Mesenchymal stem cell (in vitro differentiated cells and primary cell): ENCODE data around the gene CNOT6L.

Experiments
- DNase-seq: peaks from one replicate; pipeline ENCODE4 v3.0.0-alpha.2; 2013
- H2AFZ ChIP-seq: one replicate; pipeline ENCODE4 v1.6.1; 2013; ENCODE audit warnings: low read depth, mild to moderate bottlenecking, control low read depth, inconsistent platforms, low read length, moderate library complexity
- H2AK5ac ChIP-seq: 2 replicates; pipeline ENCODE4 v1.6.1; 2013; ENCODE audit warnings: low read length, moderate library complexity, mild to moderate bottlenecking, inconsistent platforms; ENCODE audit not compliant: severe bottlenecking
- H2BK120ac ChIP-seq: one replicate; pipeline ENCODE4 v1.6.1; 2013; ENCODE audit warnings: low read depth, mild to moderate bottlenecking, inconsistent platforms, low read length, moderate library complexity
- H2BK12ac ChIP-seq, 2 experiments: one replicate each; pipeline ENCODE4 v1.6.1; 2013; ENCODE audit warnings: inconsistent platforms in 2 of 2, low read length in 2 of 2, mild to moderate bottlenecking in 2 of 2, moderate library complexity in 2 of 2, control low read depth in 1 of 2
- H2BK15ac ChIP-seq: one replicate; pipeline ENCODE4 v1.6.1; 2013; ENCODE audit warnings: mild to moderate bottlenecking, low read depth, inconsistent platforms; ENCODE audit not compliant: poor library complexity, severe bottlenecking
- H2BK5ac ChIP-seq: 2 replicates; pipeline ENCODE4 v1.6.1; 2013; ENCODE audit warnings: low read depth, mild to moderate bottlenecking, low read length, control low read depth, inconsistent platforms; ENCODE audit not compliant: poor library complexity, severe bottlenecking
- H3K14ac ChIP-seq, 2 experiments: one replicate each; pipeline ENCODE4 v1.6.1; 2013; ENCODE audit warnings: inconsistent platforms in 2 of 2, low read length in 2 of 2, control low read depth in 1 of 2, mild to moderate bottlenecking in 1 of 2, moderate library complexity in 1 of 2
- H3K18ac ChIP-seq, 2 experiments: one replicate each; pipeline ENCODE4 v1.6.1; 2013; ENCODE audit warnings: inconsistent platforms in 2 of 2, low read length in 2 of 2, control low read depth in 1 of 2, low read depth in 1 of 2, mild to moderate bottlenecking in 1 of 2
- H3K23ac ChIP-seq, 2 experiments: one replicate each; pipeline ENCODE4 v1.6.1; 2013; ENCODE audit warnings: inconsistent platforms in 2 of 2, low read length in 2 of 2, mild to moderate bottlenecking in 2 of 2, moderate library complexity in 2 of 2, control low read depth in 1 of 2
- H3K27ac ChIP-seq: 2 replicates; pipeline ENCODE4 v1.5.1; 2013; ENCODE audit warnings: mild to moderate bottlenecking, moderate library complexity, low read length, control low read depth, inconsistent platforms; ENCODE audit not compliant: poor library complexity, severe bottlenecking
- H3K27me3 ChIP-seq, 2 experiments: 2 replicates each; pipeline versions ENCODE4 v1.6.1 to v1.7.0; 2013; ENCODE audit warnings: low read length in 2 of 2, mild to moderate bottlenecking in 2 of 2, moderate library complexity in 2 of 2, control low read depth in 1 of 2, inconsistent platforms in 1 of 2; ENCODE audit not compliant: control insufficient read depth in 1 of 2, insufficient read depth in 1 of 2
- H3K36me3 ChIP-seq, 2 experiments: 2 replicates each; pipeline versions ENCODE4 v1.6.1 to v1.7.0; 2013; ENCODE audit warnings: low read length in 2 of 2, control low read depth in 1 of 2, inconsistent platforms in 1 of 2, low read depth in 1 of 2, mild to moderate bottlenecking in 1 of 2; ENCODE audit not compliant: insufficient read depth in 2 of 2, control insufficient read depth in 1 of 2
- H3K4ac ChIP-seq, 2 experiments: one replicate each; pipeline ENCODE4 v1.6.1; 2013; ENCODE audit warnings: inconsistent platforms in 2 of 2, low read length in 2 of 2, mild to moderate bottlenecking in 2 of 2, moderate library complexity in 2 of 2, control low read depth in 1 of 2, low read depth in 1 of 2
- H3K4me1 ChIP-seq: 2 replicates; pipeline ENCODE4 v1.6.1; 2013; ENCODE audit warnings: low read depth, low read length, control low read depth; ENCODE audit not compliant: control insufficient read depth, insufficient read depth
- H3K4me2 ChIP-seq: 2 replicates; pipeline ENCODE4 v1.6.1; 2013; ENCODE audit warnings: low read length, mild to moderate bottlenecking, inconsistent platforms; ENCODE audit not compliant: poor library complexity, severe bottlenecking
- H3K4me3 ChIP-seq, 2 experiments: 2 replicates each; pipeline versions ENCODE4 v1.5.1 to v1.7.0; 2013; ENCODE audit warnings: low read length in 2 of 2, mild to moderate bottlenecking in 2 of 2, control low read depth in 1 of 2, low read depth in 1 of 2; ENCODE audit not compliant: insufficient read depth in 1 of 2
- H3K79me1 ChIP-seq: replicated peaks from 2 replicates; pipeline ENCODE4 v1.6.1; 2013; ENCODE audit warnings: mild to moderate bottlenecking, control low read depth, low read length, inconsistent platforms; ENCODE audit not compliant: poor library complexity, severe bottlenecking
- H3K9ac ChIP-seq: 2 replicates; pipeline ENCODE4 v1.7.0; 2013; ENCODE audit warnings: mild to moderate bottlenecking, low read length, moderate library complexity
- H3K9me3 ChIP-seq: 2 replicates; pipeline ENCODE4 v1.7.0; 2013; ENCODE audit warnings: mild to moderate bottlenecking, low read length; ENCODE audit not compliant: control insufficient read depth
- H4K8ac ChIP-seq: one replicate; pipeline ENCODE4 v1.6.1; 2013; ENCODE audit warnings: inconsistent platforms, mild to moderate bottlenecking, low read length, moderate library complexity
- H4K91ac ChIP-seq: one replicate; pipeline ENCODE4 v1.6.1; 2013; ENCODE audit warnings: mild to moderate bottlenecking, low read length, inconsistent platforms
- WGBS: methylation state at CpG from one replicate; pipeline ENCODE4 v1.1.7; 2013; ENCODE audit warnings: mixed read lengths; 5-methylcytosine and 5-hydroxymethylcytosine counted together

Gene CNOT6L

GRCh38 chr4:77751764-77752163, 67.4 kb downstream of the CNOT6L start:
- DNase-seq: no peak
- Histone ChIP-seq H3K27ac (no peak overlapping the region), H4K91ac (no peak overlapping the region), H3K4ac (no peak overlapping the region), H3K14ac (no peak overlapping the region), H3K4me1 (no peaks in the 10 kb centered on the region), H3K36me3 (peaks cover 9 to 24% of the 10 kb centered on the region in 2 experiments), H3K18ac (no peak overlapping the region), H2AFZ (no peak overlapping the region), H3K9ac (no peak overlapping the region), H4K8ac (no peak overlapping the region), H2BK120ac (no peak overlapping the region), H3K79me1 (peaks cover 8% of the 10 kb centered on the region), H3K4me2 (no peak overlapping the region), H2BK12ac (no peak overlapping the region), H3K4me3 (no peak overlapping the region), H2AK5ac (no peak overlapping the region), H2BK5ac (no peak overlapping the region), H2BK15ac (no peak overlapping the region), H3K27me3 (no peaks in the 10 kb centered on the region), H3K9me3 (peaks cover 8% of the 10 kb centered on the region), H3K23ac (no peak overlapping the region)
- WGBS: no CpG with 5 or more reads among the region's 2 CpGs

- H3K9me3 ChIP-seq: no peaks in the 10 kb centered on the region
- no peaks in the 10 kb centered on the region for H3K4me1 ChIP-seq
- no peak overlapping the region for H3K27ac ChIP-seq
- H2BK5ac ChIP-seq: no peak overlapping the region
- H2AK5ac ChIP-seq: no peak overlapping the region
- no peak overlapping the region for H2BK15ac ChIP-seq
- WGBS: 94% methylated on average over 1 of the region's 2 CpGs
- no peak overlapping the region for H3K23ac ChIP-seq
- H3K4ac ChIP-seq: no peak overlapping the region
- no peaks in the 10 kb centered on the region for H3K27me3 ChIP-seq
- no peak overlapping the region for H3K4me3 ChIP-seq
- no peak overlapping the region for H2AFZ ChIP-seq
- H4K8ac ChIP-seq: no peak overlapping the region
- H3K79me1 ChIP-seq: peaks cover 2% of the 10 kb centered on the region
- no peak overlapping the region for H3K18ac ChIP-seq
- no peak overlapping the region for H3K9ac ChIP-seq
- DNase-seq: no peak
- no peak overlapping the region for H2BK12ac ChIP-seq
- H3K36me3 ChIP-seq: peaks cover 3 to 13% of the 10 kb centered on the region in 2 experiments
- no peak overlapping the region for H3K4me2 ChIP-seq
- no peak overlapping the region for H2BK120ac ChIP-seq
- no peak overlapping the region for H3K14ac ChIP-seq
- H4K91ac ChIP-seq: no peak overlapping the region
Observed at GRCh38 chr4:77745792-77746191, 73.4 kb downstream of the CNOT6L start.

GRCh38 chr4:77742054-77742453, 77.1 kb downstream of the CNOT6L start:
- Histone ChIP-seq H4K8ac (no peak overlapping the region), H3K36me3 (peaks cover 3 to 36% of the 10 kb centered on the region in 2 experiments), H3K4me3 (no peak overlapping the region), H3K4ac (no peak overlapping the region), H2AFZ (no peak overlapping the region), H3K4me2 (no peak overlapping the region), H3K9me3 (no peaks in the 10 kb centered on the region), H3K27me3 (no peaks in the 10 kb centered on the region), H2BK12ac (no peak overlapping the region), H2BK120ac (no peak overlapping the region), H2BK15ac (no peak overlapping the region), H2BK5ac (no peak overlapping the region), H3K9ac (no peak overlapping the region), H3K27ac (no peak overlapping the region), H3K18ac (no peak overlapping the region), H3K79me1 (peaks cover 6% of the 10 kb centered on the region), H4K91ac (no peak overlapping the region), H3K4me1 (no peaks in the 10 kb centered on the region), H2AK5ac (no peak overlapping the region), H3K23ac (no peak overlapping the region), H3K14ac (no peak overlapping the region)
- WGBS: 100% methylated on average over 2 of the region's 2 CpGs
- no peak for DNase-seq

- H3K9me3 ChIP-seq: no peaks in the 10 kb centered on the region
- whole genome bisulfite sequencing: 96% methylated on average over 3 of the region's 4 CpGs
Observed at GRCh38 chr4:77740480-77740879, 78.7 kb downstream of the CNOT6L start.

More at GRCh38 chr4:77740480-77740879, 78.7 kb downstream of the CNOT6L start:
- peaks cover 3 to 36% of the 10 kb centered on the region in 2 experiments for H3K36me3 ChIP-seq
- no peak overlapping the region for H2BK15ac ChIP-seq
- H2BK12ac ChIP-seq: no peak overlapping the region
- H3K27ac ChIP-seq: no peak overlapping the region
- no peak overlapping the region for H2BK5ac ChIP-seq
- H3K4me2 ChIP-seq: no peak overlapping the region
- no peak overlapping the region for H3K14ac ChIP-seq
- no peak overlapping the region for H2AK5ac ChIP-seq
- H2BK120ac ChIP-seq: no peak overlapping the region
- H3K18ac ChIP-seq: no peak overlapping the region
- H3K9ac ChIP-seq: no peak overlapping the region
- no peak overlapping the region for H2AFZ ChIP-seq
- H4K8ac ChIP-seq: no peak overlapping the region
- H3K27me3 ChIP-seq: no peaks in the 10 kb centered on the region
- no peak overlapping the region for H3K4me3 ChIP-seq
- no peak for DNase-seq
- H3K4ac ChIP-seq: no peak overlapping the region
- no peak overlapping the region for H3K23ac ChIP-seq
- H3K79me1 ChIP-seq: peaks cover 6% of the 10 kb centered on the region
- H3K4me1 ChIP-seq: no peaks in the 10 kb centered on the region
- H4K91ac ChIP-seq: no peak overlapping the region
